HL-60/S4 (cell line): ENCODE measurements around the gene SVBP.

ENCODE experiments used
- in situ Hi-C: fragments of 300-500 bp; cut with MboI; formaldehyde crosslinking; loops from 2 replicates; pipeline ENCODE4 v1.14.3; 2022; ENCODE audit warnings: low sequenced_read_pairs

SVBP gene

DNA sequence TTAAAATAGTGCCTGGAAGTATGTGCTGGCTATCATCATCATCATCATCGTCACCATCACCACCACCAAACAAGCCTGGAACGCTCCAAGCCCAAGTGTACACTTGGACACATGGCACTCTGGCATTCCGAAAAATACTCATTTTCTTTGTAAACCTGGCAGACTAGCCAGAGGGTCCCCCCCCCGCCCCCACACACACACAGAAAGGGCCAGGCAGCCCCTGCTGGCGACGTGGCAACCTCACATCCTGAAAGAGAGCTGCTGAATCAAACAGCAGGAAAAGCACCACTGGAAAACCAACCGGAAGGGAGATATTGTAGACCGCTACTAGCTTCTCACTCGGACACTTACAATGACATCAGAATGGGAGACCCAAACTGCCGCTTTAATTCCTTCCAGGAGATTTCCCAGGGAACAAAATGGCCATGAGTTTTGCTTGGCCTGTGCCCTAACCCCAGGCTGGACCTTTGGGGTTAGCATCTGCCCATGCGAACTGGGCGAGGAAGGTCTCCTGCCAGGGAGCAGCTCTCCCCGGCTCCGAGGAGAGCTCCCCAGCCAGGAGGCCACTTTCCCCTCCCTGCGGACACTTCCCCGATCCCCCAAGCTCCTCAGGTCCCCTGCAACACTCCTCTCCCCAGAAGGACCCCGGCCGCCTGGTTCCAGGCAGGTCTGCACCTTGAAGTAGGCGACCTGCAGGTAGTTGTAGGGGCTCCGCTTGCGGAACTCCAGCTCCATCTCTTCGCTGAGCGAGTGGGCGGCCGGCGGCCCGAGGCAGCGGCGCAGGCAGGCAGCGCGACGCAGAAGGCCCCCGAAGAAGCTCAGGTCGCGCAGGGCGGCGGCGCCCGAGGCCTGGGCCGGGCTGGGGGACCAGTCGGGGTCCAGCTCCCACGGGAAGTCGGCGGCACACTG, 51.1 kb downstream of the SVBP start:
- in situ Hi-C loops, result no loop called here

DNA sequence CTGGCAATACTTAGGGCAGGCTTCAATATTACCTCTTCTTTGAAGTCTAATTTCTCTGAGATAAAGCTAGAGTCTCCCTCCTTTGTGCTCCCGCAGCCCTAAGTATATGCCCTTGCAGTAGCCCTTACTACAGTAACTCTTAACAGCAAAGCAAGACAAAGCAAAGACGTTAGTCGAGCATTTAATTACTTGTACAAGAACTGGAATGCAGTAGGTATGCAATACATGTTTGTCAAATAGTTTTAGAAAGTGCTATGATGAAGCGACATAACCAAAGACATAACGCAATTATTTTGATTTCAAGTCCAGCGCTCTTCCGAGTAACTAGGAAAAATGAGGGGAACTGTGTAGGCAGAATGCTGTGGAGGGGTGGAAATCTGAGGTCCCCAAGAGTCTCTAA, 51.9 kb downstream of the SVBP start:
- in situ Hi-C loops, result no loop called here

DNA sequence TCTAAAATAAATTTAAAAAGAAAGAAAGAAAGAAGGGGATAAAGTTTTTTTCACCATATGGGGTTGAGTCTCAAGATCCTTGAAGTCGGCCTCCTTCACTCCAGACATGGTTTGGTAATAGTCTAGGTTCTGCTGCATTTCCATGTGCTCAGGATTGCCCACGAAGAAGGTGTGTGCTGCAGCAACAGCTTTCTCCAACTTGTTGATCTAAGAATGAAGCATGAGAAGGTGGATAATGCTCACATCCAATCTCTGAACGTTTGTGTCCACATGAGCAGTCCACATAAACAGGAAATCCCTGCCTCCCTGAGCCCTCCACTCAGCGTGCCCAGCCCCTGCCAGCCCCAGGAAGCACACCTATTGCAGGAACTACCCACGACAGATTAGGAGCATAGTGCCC, 54.9 kb downstream of the SVBP start:
- in situ Hi-C loops, result no loop called here

DNA sequence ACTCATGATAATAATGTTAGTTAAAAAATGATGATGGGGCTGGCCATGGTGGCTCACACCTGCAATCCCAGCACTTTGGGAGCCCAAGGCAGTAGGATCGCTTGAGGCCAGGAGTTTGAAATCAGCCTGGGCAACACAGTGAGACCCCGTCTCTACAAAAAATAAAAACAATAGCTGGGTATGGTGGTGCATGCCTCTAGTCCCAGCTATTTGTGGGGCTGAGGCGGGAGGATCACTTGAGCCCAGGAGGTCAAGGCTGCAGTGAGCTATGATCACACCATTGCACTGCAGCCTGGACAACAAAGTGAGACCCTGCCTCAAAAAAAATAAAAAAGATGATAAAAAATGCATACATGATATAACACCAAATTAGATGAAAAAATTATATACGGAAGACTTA, 55.6 kb downstream of the SVBP start:
- in situ Hi-C loops, result no loop called here

DNA sequence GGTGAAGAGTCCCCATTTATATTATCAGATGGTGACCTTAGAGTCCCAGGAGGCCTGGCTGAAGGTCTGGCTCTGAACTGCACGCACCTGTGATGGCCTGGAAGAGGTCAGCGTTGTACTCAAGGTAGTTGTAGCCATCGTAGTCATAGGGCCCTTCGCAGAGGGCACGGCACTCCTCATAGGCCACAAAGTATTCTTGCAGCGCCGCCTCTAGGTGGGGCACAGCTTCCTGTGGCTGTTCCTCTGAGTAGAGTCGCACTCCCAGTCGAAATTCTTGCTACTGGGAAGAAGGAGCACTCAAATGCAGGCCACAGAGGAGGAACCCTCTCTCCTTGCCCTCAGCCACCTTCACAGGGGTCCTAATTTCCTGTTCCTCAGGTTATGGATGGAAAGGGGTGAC, 58.1 kb downstream of the SVBP start:
- in situ Hi-C loops, result no loop called here

DNA sequence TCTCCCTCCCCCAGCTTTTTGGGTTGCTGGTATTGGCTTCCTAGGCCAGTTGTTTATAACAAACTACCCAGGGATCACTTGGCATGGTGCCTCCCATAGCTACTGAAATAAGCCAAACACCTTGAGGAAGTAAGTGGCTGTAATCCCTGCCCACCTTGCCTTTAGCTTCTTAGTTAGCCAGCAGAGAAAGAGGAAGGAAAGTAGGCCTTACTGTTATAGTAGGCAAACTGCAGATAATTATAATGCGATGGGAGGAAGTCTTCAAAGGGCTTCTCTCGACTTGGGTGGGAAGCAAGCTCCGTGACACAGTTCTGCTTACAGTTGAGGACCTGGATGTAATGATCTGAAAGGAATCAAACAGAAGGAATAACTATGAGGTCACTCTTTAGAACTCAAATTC, 58.6 kb downstream of the SVBP start:
- in situ Hi-C loops, result no loop called here

DNA sequence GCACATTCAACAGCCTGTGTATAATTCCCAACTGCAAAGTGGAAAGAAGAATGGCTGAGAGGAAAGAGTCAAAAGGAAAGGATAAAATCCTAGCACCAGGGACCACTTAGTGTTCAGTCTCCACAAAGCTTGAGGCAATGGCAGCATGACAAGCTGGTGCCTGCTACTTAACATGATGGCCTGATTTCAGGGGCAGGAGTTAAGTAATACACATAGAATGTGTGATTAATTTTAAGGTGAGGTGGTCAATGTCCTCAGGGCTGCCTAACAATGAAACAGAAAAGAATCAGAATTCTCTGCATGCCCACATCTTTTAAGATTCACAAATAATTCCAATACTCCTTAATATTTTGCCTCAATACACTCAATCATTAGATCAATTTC, 59.3 kb downstream of the SVBP start:
- in situ Hi-C loops, result no loop called here
